HG03025 (cell line): Measurements from ENCODE around the gene ZNF827.

Experiments used
- ATAC-seq: cut with Tn5 transposase; IDR thresholded peaks from one replicate; pipeline ENCODE4 v1.9.1; 2021; ENCODE audit warnings: mild to moderate bottlenecking, moderate library complexity; ENCODE audit not compliant: unreplicated experiment, low FRiP score

Gene ZNF827

DNA sequence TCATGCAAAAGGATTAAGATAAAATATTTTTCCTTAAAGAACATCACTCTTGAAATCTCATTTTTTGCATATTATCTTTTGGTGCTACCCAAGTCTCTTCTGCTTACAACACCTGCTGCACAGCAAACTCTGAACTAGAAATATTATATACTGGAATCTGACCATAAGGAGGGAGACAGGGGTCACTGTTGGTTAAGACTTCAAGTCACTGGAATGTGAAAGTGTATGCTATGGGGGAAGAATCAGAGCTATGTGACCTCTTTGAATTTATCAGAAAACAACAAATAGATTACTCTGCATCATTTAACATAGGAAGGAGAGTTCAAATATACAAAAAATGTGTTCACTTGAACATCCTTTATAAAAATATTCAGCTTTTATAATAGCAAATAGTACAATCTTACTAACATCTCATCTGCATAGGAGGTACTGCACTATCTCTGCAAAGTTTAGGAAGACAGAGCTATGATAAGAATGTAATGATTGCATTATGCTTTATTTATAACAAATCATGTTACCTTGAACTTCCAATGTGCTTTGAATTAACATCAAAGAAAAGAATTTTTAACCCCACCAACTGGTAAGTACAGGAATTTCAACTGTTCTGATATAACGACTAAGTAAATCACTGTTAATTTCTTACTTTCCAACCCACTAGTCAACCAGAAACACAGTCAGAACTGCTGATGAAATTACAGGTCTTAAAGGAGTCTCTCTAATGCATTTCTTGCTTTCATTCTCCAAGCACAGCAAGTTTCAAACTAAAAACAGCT, 69.8 kb downstream of the ZNF827 start:
- ATAC-seq = peak; percentile 46

DNA sequence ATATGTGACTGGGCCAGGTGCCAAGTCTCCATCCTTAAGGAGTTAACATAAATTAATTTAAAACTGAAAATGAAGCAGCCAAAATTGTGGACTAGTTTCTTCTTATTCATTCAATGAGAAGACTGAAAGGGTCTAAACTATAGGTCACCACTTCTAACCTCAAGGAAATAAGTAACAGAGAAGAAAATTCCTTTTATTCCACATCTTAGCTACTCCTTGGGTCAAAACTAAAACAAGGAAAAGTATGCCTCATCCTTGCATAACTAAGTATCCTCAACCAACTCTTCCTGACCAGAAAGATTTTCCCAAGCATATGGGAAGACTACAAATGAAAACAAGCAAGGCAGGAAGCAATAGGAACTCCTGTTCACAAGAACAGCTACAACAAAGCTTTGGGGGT, 71.2 kb downstream of the ZNF827 start:
- no peak for ATAC-seq

DNA sequence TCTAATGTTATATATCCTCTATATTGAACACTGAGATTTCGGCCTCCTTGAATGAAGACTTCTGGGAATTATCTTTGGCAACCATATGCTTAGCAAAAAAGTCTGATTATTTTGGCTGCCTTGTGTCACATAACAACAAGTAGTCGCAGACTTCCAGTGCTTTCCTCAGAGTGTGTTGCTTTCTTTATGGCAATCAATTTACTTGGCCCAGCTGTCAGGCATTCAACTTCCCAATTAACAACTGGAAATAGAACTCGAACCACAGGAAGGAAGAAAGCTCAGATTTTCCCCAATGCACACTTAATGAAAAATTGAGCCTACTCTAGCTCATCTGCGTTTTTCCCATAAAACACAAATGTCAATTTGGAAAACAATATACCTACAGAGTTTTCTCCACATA, 71.6 kb downstream of the ZNF827 start:
- ATAC-seq = no peak

DNA sequence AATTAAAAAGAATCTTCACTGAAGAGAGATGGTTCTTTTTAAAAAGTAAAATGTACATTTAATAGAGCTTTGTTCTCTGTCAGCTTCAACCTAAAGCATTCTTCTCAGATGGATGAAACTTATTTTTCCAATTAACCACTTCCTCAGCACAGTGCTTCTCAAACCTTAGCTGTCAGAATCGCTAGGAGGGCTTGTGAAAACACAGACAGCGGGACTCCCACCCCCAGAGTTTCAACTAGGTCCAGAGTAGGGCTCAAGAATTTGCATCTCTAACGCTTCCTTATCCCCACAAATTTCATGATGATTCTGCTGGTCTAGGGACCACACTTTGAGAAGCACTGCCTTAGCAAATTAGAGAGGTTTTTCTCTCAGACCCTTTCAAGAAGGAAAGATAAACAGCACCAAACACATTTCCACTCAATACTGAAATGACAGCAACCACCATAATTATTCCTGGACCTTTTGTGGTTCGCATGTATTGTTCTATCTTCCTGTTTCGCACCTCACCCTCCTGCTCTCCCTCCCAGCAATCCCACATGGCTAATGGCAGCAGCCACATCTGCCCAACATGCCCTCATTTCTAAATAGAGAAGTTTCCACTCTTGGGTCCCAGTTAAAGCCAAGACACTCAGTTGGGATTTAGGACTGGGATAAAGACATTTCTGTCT, 73.2 kb downstream of the ZNF827 start:
- peak; percentile 64 for ATAC-seq

DNA sequence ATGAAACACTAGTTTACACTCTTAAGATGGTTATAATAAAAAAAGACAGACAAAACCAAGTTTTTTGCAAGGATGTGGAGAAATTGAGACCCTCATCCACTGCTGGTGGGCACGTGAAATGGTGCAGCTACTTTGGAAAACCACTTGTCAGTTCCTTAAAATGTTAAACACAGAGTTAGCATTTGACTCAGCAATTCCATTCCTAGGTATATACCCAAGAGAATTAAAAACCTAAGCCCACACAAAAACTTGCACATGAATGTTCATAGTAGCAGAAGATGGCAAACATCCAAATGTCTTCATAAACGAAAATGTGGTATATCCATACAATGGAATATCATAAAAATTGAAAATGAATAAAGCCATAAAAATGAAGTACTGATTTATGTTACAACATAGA, 75.4 kb downstream of the ZNF827 start:
- ATAC-seq = no peak

DNA sequence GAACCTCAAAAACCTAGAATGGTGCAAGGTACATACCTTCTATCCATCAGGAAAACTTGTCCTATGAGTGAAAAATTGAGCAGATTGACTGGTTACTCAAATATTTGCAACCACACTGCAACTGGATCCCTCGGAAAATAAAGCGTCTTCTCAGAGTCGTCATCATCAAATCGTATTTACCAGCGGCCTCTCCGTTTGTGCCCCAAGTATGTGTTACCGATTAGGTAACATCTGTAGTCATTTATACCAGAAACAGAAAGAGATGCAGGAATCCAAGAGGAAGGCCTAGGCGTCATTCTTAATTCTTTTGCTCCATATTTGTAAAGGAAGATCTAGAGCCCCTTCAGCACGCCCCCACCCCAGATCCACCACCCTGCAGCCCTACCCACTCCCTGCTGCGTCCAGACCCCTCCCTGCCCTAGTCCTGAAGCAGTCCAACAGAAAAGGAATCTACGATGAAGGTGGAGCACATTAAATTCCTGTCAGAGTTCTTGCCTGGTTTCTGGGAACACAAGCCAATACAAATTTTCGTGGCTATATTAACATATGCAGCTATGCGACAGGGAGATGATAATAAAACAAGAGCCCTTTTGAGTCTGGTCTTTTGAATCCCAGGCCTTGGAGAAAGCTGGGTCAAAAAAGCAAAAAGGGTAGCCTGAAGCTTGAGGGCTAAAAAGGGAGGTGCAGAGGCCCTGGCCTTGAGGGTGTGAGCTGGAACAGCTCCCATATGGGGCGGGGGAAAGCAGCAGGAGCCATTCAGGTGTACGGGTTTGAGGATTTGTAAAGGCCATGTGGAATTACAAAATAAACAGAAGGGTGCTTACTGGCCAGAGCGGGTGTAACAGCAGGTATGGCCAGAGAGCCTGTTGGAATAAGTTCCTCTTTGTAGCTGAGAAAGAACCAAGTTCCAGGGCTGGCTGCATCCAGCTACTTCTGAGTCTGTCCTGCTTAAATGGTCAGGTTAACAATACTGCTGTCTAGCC, 77.0 kb downstream of the ZNF827 start:
- no peak for ATAC-seq

DNA sequence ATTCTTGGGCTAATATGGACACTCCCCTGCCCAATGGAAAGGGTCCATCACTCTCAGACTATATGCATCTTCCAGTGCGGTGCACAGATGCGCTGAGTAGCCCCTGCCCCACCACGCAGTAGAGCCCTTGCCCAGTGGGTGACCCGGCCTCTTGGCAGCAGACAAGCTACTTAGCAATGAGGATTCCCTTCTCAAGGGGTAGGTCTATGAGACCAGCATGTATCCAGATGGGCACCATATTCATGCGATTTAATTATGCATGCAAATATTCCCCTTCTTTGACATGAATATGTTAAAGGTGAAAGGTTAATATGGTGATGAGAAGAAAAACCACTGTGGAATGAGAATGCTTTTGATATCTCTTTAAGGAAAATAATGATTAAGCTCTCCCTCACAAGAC, 77.7 kb downstream of the ZNF827 start:
- no peak for ATAC-seq

DNA sequence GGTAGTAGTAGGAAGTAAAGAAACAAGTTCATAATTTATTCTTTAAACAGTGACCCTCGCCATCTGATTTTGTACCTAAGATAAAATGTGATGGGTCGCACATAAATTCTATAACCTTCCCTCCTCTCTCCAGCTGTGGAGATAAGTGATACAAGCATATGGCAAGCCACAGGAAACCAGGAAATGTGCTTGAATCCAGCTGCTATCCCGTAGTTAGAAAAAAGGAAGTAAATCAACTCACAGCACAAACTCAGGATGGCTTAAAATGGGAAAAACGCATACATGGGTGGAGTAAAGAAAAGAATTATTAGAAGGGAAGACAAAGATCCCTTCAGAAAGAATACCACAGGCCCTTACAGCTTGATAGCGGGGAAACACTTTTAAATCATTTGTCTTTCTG, 78.2 kb downstream of the ZNF827 start:
- no peak for ATAC-seq

DNA sequence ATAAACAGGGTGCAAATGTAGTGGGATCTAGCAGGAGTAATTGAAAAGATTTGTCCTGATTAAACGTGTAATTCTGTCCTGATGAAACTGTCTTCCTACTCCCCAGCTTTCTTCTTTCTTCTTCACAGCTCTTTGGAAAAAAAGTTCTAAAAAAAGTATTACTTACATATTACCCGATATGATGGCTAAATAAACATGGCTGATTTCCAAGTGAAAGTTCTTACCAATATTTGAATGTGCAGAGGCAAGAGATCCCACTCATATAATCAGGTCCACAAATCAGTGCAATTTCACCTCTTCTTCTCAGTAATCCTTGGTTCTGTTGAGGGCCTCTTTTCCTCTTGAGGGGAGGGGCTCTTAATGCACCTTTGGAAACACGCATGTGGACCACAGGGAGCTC, 78.7 kb downstream of the ZNF827 start:
- no peak for ATAC-seq

DNA sequence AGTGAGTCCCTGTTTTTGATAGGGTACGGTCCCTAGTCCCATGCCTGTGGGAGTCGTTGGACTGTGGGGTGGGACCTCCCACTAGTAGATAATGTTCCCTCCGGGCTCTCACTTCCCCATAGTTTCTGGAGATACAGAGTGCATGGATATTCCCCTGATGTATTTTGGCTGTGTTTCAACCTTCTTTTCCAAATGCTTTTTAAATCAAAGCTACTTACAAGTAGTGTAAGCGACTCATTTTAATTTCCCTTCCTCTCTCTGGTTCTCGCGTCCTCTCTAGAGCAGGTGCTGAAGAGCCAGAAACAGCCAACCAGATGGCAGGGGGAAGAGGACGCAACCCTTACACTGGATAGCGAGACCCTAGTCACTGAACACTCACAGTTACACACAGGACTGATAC, 79.2 kb downstream of the ZNF827 start:
- no peak for ATAC-seq

DNA sequence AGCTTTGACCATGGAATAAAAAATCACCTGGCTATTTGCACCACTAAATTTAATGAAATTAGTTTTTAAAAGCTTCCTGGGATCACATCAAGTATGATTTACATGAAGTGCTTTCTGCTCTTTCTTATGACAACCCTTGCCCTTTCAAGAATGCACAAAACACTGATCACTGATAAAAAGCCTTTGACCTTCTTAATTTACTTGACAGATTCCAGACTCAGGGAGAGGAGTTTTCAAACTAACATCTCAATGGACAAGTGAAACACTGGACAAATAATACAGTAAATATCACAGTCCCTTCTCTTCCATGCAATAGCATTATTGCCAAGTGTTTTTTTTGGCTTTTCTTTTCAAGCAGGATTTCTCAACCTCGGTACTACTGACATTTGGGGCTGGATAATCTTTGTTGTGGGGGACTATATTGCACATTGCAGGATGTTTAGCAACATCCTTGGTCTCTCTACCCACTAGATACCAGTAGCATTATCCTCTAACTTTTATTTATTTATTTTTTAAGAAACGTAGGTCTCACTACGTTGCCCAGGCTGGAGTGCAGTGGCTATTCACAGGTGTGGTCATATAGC, 86.3 kb downstream of the ZNF827 start:
- ATAC-seq = no peak

DNA sequence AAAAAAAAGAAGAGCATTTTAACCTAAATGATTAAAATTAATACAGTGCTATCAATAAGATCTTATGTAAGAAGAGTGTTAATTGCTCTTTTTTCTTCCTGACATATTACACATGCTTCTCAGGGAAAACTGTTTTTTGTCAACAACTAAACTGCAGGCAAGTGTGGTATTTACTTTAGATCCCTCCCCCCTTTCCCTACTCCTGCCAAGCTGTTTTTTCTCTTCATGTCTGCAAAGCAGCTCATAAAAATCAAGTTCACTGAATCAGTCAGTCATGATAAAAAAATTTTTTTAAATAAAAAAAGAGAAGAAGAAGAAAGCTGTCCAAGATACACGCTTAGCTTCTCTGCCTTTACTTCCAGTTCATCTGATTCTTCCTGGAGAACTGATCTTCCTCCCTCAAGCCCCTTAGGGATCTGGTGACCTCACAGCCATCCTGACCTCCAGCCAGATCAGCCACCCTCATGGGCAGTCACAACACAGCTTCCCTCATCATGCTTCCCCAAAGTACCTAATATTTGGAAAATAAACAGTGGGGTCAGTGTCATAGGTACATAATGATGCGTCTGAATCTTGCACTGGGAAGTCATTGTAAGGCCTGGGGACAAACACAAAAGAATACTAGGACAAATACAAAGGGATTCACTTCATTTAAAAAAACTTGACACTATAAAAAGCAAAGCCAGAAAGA, 87.0 kb downstream of the ZNF827 start:
- no peak for ATAC-seq

DNA sequence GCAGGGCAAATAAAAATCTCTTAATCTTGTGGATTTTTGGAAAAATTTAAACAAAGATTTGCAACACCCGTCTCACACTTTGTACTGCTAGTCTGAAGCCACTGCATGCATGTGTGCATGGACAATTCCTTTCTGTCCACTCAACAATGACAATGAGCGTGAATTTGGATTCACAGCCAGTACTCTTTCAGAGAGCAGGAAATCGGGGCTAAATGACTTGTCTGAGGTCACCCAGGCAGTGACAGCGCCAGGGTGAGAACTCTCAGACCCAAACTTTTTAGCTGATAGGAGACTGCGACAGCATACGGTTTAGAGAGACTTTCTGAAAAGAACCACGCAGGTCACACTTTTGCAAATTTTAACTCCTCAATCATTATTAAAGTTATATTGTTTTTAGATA, 90.9 kb downstream of the ZNF827 start:
- no peak for ATAC-seq

DNA sequence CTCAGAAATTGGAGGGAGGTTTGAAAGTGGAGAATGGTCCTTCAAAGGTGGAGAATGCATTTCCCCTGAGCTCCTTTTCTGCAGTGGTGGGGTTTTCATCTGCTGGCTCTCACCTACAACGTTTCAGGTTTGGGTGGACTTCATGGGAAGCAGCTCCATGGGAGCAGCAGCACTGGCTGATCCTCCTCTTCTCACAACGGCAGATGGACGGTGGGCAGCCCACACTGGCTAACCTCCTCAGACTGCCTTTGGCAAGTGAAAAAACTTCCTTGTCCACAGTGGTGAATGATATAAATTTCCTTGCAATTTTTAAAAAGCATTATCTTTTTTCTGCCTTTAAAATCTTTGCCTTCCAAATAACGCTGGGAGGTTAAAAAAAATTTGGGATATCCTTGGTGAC, 93.5 kb downstream of the ZNF827 start:
- no peak for ATAC-seq

DNA sequence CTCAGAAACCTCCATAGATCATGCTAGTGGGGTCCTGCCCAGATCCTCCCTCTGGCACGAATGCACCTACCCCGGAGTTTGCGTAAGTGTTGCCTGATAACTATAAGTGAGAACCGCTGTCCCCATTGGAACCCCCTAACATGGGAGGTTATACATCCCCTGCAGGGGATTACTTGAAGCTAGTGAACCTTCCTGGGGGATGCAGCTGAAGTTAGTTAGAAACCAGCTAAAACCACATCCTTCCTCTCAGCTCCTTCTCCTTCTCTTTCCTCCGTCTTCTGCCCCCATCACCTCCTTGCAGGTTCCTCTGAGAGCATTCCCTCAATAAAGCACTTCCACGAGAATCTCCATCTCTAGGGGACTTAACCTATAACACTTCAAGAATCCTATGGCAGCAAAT, 95.0 kb downstream of the ZNF827 start:
- ATAC-seq = no peak

DNA sequence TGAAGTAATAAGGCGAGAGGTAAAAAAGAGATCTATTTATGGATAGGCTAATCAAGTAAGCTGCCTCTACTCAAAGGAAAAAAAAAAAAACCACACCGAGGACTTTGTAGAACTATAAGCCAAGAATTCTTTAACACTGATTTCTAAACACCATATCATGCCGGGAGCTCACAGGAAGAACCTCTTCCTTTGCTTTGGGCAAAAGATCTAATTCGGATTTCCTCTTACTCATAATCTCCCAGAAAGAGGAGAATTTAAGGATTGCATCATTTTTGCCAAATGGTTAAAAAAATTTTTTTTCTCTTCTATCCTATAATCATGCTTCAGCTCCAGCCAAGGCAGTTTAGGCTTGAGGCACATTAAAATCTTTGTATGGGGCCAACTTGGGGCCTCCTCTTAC, 95.5 kb downstream of the ZNF827 start:
- ATAC-seq = no peak

DNA sequence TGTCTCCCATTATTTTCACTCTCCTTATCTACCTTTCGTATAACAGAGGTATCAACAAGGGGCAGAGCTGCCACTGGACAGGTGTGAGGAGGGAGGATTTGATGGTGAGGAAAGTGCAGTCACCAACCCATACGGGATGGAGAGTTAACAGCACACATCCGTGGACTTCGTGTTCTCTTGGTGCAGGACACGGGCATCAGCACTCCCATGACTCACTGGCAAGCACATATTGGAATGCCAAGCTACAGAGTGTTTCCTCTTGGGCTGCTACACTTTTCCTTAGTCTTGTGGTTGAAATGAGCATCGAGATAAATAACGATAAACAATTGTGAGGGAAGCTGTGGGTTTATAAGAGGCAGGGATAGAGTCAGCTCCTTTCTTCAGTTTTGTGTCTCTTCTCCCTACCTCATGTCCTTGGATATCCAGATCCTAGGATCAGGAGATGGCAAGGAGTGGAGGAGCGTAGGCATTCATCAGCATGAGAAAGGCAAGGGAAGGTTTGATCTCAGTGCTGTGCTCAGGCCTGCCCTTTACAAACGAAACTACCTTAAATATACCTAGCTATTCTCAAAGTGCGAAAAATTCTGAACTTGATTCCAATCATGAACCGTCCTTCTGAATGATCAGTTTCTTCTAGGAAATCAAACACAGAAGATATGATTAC, 96.3 kb downstream of the ZNF827 start:
- no peak for ATAC-seq

DNA sequence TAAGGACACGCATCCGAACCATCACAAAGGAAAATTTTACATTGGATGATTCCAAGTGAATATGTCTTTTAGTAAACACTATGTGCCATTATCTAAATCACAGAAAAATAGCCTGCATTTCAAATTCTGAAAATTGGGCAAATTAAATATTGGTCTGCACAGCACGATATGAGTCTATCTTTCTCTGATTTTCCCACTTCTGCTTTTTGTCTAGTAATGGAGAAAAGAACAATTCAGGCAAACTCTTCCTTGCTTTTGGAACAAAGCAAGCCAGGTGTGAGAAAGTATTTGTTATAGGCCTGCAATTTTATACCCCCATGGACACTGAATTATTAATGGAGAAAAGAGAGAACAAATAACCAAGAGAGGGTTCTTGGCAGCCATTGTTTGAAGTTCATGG, 97.8 kb downstream of the ZNF827 start:
- ATAC-seq = no peak

DNA sequence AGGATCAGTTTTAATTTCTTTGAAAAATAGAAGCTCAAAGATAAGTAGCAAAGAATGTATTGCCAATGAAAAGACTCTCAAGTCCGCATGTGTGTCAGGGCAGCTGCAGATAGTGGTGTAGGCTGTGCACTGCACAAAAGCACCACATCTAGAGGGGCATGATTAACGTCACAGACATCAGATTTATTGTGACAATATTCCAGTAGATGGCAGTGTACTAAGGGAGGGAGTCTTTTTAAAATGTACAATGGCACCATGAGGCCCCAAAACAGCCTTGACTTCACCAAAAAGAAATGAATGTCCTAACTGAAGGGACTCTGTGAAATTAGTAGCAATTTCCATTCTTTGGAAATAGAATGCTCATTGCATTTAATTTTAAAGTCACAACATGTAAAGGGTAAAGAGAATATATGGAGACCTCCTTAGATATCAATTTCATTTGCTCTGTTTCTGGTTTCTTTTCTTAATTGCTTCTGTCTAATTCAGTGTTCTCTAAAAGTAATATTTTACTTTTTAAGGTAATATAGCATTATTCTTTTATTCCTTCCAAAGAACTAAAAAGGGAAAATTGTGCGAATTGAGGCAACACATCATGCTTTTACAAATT, 98.4 kb downstream of the ZNF827 start:
- peak; percentile 59 for ATAC-seq
